Prostate gland (tissue), 2 donors: Measurements from ENCODE around the gene OR6V1. TPM values are rescaled to one million over a fixed set of nuclear protein-coding genes. Genes with fewer than 3 reads are reported as not detected.

Experiments used
- DNase-seq: peaks from one replicate; pipeline ENCODE4 v3.0.0-alpha.2; 2019; ENCODE audit warnings: low spot score
- H3K27ac ChIP-seq, 2 donors: fragments of 200-600 bp; sonication (generic); 2 replicates each; pipeline ENCODE4 v1.5.1; 2017 to 2019
- H3K27me3 ChIP-seq: fragments of 200-600 bp; sonication (generic); replicated peaks from 2 replicates; pipeline ENCODE4 v1.5.1; 2019; ENCODE audit not compliant: insufficient read depth
- H3K36me3 ChIP-seq, 2 donors: fragments of 200-600 bp; sonication (generic); 1 replicate in 1 of 2; 2 replicates in 1 of 2; pipeline versions ENCODE4 v1.5.1 to v1.8.1; 2017 to 2019
- H3K4me1 ChIP-seq: fragments of 200-600 bp; sonication (generic); replicated peaks from 2 replicates; pipeline ENCODE4 v1.5.1; 2019
- H3K4me3 ChIP-seq, 2 donors: fragments of 200-600 bp; sonication (generic); 2 replicates each; pipeline ENCODE4 v1.5.1; 2017 to 2019
- H3K9me3 ChIP-seq: fragments of 200-600 bp; sonication (generic); 2 replicates; pipeline ENCODE4 v1.5.1; 2017
- CTCF ChIP-seq, 4 experiments: fragments of 200-600 bp in 2 of 4; fragments of 450-650 bp in 2 of 4; sonication (generic) in 2 of 4; IDR thresholded peaks; 1 replicate in 3 of 4; 2 replicates in 1 of 4; pipeline ENCODE4 v1.5.1; 2016 to 2019; ENCODE audit warnings: antibody characterized with exemption in 4 of 4, mild to moderate bottlenecking in 2 of 4, moderate library complexity in 2 of 4
- POLR2A ChIP-seq: fragments of 450-650 bp; IDR thresholded peaks from one replicate; pipeline ENCODE4 v1.6.1; 2016; ENCODE audit warnings: antibody characterized with exemption, mild to moderate bottlenecking
- POLR2AphosphoS5 ChIP-seq: sonication (generic); formaldehyde crosslinking; IDR thresholded peaks from one replicate; pipeline ENCODE4 v1.6.1; 2017; ENCODE audit warnings: antibody characterized with exemption
- WGBS: methylation state at CpG from one replicate; pipeline ENCODE4 v1.1.5; 2018; 5-methylcytosine and 5-hydroxymethylcytosine counted together
- intact Hi-C: fragments of 100-400 bp; cut with DNase I; formaldehyde crosslinking; loops from one replicate; pipeline ENCODE4 v1.14.2; 2022
- total RNA-seq, 2 donors: library from RNA; depleted of rRNA; stranded (reverse); fragments of >200 nt; gene quantifications; one replicate each; pipeline ENCODE4 v1.1.0, GENCODE V29; 2016

Gene OR6V1
- total RNA-seq, 2 donors from 2014 or later, result not detected

GRCh38 chr7:143041346-143041745 is 10.8 kb upstream of the OR6V1 start:
- TF ChIP-seq CTCF (IDR thresholded peaks at IDR 0.05) (no peak), POLR2A (no peak), POLR2AphosphoS5 (no peak)
- H3K36me3 ChIP-seq, result no peaks in the 10 kb centered on the region
- no peak overlapping the region for H3K4me3 ChIP-seq
- no peaks in the 10 kb centered on the region for H3K9me3 ChIP-seq
- H3K27ac ChIP-seq, result no peak overlapping the region
- H3K4me1 ChIP-seq, result no peaks in the 10 kb centered on the region
- H3K27me3 ChIP-seq, result no peaks in the 10 kb centered on the region
- DNase-seq, result no peak
- intact Hi-C loops, result no loop called here
- WGBS, result 97% methylated on average over 6 of the region's 6 CpGs

GRCh38 chr7:143042159-143042789 is 9.9 kb upstream of the OR6V1 start:
- H3K9me3 ChIP-seq, result no peaks in the 10 kb centered on the region
- DNase-seq, result no peak
- no peaks in the 10 kb centered on the region for H3K36me3 ChIP-seq
- WGBS, result 86% methylated on average over 3 of the region's 3 CpGs
- no peaks in the 10 kb centered on the region for H3K4me1 ChIP-seq
- intact Hi-C loops, result no loop called here
- no peak for TF ChIP-seq POLR2AphosphoS5
- no peak for TF ChIP-seq CTCF (IDR thresholded peaks at IDR 0.05)
- no peak for TF ChIP-seq POLR2A
- H3K27ac ChIP-seq, result no peak overlapping the region
- no peaks in the 10 kb centered on the region for H3K27me3 ChIP-seq
- no peak overlapping the region for H3K4me3 ChIP-seq

- Histone ChIP-seq H3K4me3 (no peak overlapping the region), H3K27ac (no peak overlapping the region), H3K4me1 (no peaks in the 10 kb centered on the region), H3K9me3 (no peaks in the 10 kb centered on the region), H3K27me3 (no peaks in the 10 kb centered on the region), H3K36me3 (no peaks in the 10 kb centered on the region)
- 66% methylated on average over 6 of the region's 6 CpGs for WGBS
- DNase-seq, result no peak
- intact Hi-C loops, result no loop called here
- TF ChIP-seq POLR2A, result no peak
- no peak for TF ChIP-seq POLR2AphosphoS5
- no peak for TF ChIP-seq CTCF (IDR thresholded peaks at IDR 0.05)
Observed at GRCh38 chr7:143042790-143043271, 9.3 kb upstream of the OR6V1 start.

GRCh38 chr7:143043391-143043790 is 8.8 kb upstream of the OR6V1 start:
- intact Hi-C loops, result no loop called here
- H3K4me1 ChIP-seq, result no peaks in the 10 kb centered on the region
- H3K27ac ChIP-seq, result no peak overlapping the region
- peak; percentile 11 for TF ChIP-seq POLR2AphosphoS5
- TF ChIP-seq POLR2A, result no peak
- no peak for TF ChIP-seq CTCF (IDR thresholded peaks at IDR 0.05)
- H3K4me3 ChIP-seq, result no peak overlapping the region
- H3K27me3 ChIP-seq, result no peaks in the 10 kb centered on the region
- no peaks in the 10 kb centered on the region for H3K36me3 ChIP-seq
- no peak for DNase-seq
- 29% methylated on average over 2 of the region's 2 CpGs for WGBS
- no peaks in the 10 kb centered on the region for H3K9me3 ChIP-seq

GRCh38 chr7:143046426-143046851 is 5.7 kb upstream of the OR6V1 start:
- 10% methylated on average over 3 of the region's 3 CpGs for WGBS

More at GRCh38 chr7:143046426-143046851, 5.7 kb upstream of the OR6V1 start:
- no peak overlapping the region for H3K27ac ChIP-seq
- peak; percentile 68 for DNase-seq
- H3K36me3 ChIP-seq, result no peaks in the 10 kb centered on the region
- H3K9me3 ChIP-seq, result no peaks in the 10 kb centered on the region
- H3K27me3 ChIP-seq, result no peaks in the 10 kb centered on the region
- TF ChIP-seq POLR2A, result no peak
- TF ChIP-seq POLR2AphosphoS5, result peak; percentile 83
- TF ChIP-seq CTCF (IDR thresholded peaks at IDR 0.05), result no peak
- intact Hi-C loops, result no loop called here
- no peak overlapping the region for H3K4me3 ChIP-seq
- H3K4me1 ChIP-seq, result no peaks in the 10 kb centered on the region
